Forelimb muscle (tissue), 1 donor: ENCODE data around the gene TSPAN16. TPM values are rescaled to one million over a fixed set of nuclear protein-coding genes. Genes with fewer than 3 reads are reported as not detected.
"Not testable (repeated sequence)": the region's sequence is repeated elsewhere in the genome, so short reads cannot be mapped to it uniquely, and the experiment has no call there.

Experiments
- DNase-seq: peaks from one replicate; pipeline ENCODE4 v3.0.0-alpha.2; 2013; ENCODE audit warnings: low read depth
- polyA plus RNA-seq: library from polyadenylated mRNA; unstranded; fragments of 120-200 nt; gene quantifications from one replicate; pipeline ENCODE4 v1.2.1, GENCODE V29; 2013; ENCODE audit not compliant: insufficient read length

Gene TSPAN16
- polyA plus RNA-seq, 1 donor = not detected

DNA sequence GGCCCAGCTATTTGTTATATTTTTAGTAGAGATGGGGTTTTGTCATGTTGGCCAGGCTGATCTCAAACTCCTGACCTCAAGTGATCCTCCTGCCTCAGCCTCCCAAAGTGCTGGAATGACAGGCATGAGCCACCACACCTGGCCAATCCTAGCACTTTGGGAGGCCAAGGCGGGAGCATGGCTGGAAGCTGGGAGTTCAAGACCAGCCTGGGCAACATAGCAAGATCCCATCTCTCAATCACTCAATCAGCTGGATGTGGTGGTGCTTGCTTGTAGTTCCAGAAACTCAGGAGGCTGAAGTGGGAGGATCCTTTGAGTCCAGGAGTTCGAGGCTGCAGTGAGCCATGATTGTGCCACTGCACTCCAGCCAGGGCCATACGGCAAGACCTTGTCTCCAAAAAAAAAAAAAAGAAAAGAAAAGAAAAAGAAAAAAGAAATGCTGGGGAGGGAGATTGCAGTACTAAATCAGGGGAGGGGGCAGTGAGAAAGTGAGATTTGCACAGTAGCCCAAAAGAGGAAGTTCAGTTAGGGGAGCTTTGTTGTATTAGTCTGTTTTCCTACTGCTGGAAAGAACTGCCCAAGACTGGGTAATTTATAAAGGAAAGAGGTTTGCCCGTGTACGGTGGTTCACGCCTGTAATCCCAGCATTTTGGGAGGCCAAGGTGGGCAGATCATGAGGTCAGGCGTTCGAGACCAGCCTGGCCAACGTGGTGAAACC lies 24.5 kb downstream of the TSPAN16 start:
- DNase-seq = not testable (repeated sequence)

DNA sequence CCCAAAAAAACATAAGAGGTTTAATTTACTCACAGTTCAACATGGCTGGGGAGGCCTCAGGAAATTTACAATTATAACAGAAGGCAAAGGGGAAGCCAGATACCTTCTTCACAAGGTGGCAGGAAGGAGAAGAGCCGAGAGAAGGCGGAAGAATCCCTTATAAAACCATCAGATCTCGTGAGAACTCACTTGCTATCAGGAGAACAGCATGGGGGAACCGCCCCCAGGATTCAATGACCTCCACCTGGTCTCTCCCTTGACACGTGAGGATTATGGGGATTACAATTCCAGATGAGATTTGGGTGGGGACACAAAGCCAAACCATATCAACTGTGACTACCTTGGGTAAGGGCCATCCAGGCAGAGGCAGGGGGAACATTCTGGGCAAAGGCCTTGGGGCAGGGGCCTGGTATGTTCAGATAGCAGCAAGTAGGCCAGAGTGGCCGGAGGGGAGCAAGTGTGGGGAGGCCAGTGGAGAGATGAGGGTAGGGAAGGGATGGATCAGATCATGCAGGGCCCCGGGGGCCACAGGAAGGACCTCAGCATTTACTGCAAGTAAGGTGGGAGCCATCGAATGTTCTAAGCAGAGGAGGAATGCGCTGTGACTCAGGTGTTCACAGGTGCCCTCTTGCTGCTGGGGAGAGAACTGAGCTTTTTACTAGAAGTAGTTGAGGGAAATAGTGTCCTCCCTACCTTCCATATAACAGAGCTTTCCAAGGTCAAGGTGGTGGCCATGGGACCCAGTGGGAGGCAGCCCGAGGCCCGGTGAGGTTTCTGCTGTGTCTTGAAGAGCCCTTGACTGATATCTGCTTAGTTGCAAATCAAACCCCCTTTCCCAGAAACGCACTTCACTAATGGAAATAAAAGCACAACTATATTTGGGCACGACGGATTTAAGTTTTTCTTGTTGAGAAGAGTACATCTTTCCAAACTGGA lies 25.5 kb downstream of the TSPAN16 start:
- no peak for DNase-seq

DNA sequence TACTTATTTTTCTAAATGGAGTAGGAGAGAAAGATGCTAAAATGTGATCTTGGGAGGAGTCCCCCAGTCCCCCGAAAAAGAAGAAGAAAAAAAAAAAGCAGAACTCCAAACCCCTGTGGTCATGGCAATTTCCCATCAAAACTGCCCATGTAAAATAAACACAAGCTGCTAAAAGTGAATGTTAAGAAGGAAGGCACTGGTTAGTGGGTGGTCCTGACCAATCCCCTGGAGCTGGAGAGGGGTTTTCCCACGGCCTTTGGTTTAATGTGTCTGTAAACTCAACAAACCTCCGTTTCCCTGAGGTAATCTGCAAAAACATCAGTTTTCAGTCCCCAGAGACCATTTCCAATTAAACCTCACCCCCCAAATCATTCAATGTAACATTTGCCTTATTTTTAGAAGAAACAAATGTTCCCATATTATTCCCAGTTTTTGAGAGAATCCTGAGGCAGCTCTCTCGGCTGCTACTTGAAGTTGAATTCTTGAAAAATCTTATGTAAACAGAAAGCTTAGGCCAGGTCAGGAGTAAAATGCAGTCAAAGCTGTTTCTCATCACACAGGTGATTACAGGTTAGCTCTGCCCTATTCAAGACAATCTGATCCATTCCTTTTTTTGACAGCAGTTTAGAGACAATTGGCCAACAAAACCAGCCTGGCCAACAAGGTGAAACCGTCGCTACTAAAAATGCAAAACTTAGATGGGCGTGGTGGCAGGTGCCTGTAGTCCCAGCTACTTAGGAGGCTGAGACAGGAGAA lies 26.5 kb downstream of the TSPAN16 start:
- DNase-seq = no peak

DNA sequence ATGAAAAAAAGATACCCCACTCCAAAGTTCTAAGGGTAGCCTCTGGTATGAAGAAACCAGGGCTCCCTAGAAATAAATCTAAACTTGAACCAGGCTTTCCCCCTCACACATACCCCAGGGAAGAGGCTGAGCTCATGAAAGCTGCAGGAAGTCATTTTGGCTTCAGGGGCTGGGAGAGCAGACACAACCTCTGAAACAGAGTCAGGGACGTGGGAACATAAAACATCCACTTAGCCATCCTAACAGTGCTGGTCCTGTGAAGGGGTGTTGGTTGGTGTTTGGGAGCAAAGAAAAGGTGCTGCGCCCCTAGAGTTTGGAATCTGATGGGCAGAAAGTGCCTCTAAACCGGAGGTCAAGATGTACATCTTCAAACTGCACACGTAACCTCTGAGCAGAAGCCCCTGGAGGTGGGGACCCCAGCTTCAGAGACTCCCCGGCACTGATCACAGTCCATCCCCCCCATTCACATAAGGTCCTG lies 27.7 kb downstream of the TSPAN16 start:
- no peak for DNase-seq

DNA sequence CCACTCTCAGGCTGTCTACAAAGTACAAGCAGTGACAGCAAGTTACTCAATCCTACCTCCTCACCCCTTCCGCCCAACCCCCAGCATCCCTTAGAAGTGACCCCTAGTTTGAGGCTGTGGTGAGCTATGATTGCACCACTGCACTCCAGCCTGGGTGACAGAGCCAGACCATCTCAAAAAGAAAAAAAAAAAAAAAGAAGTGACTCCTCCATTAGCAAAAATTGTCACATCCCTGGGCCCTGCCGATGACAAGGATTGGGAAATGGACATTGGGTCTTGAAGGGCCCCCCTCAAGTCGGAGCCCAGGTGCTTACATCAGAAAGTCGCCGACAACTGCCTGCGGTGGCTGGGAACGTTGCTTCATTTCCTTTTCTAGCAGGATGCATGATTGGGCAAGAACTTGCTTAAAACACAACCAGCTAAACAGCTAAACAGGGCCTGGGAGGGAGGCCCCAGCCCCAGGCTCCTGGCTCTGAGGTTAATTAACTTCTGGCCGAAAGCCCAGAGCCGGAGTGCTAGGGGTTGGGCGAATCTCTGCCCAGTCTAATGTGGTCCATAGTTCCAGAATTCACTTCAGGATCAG lies 28.2 kb downstream of the TSPAN16 start:
- peak; percentile 34 for DNase-seq

DNA sequence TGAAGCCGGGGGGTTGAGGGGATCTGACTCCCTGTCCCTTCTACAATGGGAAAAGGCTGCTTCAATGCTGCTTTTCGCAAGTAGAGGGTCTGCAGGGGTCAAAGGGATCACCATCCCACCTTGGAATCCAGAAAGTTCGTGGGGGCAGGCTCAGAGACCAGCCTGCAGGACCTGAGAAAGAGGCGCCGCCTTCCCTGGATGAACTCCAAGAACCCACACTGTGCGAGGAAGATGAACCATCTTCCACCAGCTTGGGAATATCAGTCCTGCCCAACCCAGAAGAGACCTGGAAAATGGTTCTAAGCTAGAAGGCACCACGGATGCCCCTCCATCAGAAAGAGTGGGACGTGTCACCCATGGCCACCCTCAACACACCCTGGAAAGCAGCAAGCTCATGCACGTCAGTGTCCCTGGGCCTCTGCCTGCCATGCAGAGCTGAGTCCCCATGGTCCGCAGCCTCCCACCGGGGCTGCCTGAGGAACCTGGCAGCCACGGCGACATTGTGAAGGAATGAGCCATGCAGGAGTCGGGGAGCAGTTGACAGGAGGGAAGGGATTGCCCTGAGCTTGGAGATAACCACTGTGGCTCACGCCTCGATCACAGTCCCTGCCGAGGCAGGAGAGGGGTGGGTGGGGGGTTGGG lies 28.9 kb downstream of the TSPAN16 start:
- no peak for DNase-seq

DNA sequence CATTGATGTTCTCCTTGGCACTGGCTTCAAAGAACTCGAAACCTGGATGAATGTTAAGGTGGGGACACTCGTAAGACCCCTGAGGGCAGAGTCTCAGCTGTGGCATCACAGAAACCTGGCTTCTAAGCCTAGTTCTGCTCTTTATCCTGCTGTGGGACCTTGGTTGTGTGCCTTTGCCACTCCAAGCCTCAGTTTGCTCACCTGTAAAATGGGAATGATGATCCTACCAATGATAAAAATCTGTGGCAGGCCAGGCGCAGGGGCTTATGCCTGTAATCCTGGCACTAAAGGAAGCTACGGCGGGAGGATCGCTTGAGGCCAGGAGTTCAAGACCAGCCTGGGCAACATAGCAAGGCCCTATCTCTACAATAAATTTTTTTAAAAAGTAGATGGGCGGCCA lies 29.6 kb downstream of the TSPAN16 start:
- no peak for DNase-seq

DNA sequence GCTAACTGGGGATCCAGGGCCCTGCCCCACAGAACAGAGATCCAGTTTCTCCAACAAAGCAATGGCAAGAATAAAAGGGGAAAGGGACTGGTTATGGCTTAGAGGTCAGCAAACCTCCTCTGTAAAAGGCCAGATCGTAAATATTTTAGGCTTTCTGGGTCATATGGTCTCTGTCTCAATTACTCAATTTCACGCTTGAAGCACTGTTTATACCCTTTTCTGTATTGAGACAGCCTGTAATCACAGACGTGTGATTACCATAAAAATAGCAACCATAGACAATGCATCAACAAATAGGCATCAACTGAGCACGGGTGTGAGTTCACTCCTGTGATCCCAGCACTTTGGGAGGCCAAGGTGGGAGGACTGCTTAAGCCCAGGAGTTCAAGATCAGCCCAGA lies 34.2 kb downstream of the TSPAN16 start:
- DNase-seq = no peak

DNA sequence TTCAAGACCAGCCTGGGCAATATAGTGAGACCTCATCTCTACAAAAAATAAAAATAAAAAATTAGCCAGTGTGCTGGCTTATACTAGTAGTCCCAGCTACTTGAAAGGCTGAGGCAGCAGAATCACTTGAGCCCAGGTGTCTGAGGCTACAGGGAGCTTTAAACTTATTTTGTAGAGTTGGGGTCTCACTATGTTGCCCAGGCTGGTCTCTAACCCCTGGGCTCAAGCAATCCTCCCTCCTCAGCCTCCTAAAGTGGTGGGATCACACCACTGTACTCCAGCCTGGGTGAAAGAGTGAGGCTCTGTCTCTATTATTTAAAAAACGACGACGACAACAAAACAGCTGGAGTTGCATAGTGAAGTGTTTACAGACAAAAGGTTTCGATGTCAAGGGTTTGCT lies 35.5 kb downstream of the TSPAN16 start:
- DNase-seq = no peak

DNA sequence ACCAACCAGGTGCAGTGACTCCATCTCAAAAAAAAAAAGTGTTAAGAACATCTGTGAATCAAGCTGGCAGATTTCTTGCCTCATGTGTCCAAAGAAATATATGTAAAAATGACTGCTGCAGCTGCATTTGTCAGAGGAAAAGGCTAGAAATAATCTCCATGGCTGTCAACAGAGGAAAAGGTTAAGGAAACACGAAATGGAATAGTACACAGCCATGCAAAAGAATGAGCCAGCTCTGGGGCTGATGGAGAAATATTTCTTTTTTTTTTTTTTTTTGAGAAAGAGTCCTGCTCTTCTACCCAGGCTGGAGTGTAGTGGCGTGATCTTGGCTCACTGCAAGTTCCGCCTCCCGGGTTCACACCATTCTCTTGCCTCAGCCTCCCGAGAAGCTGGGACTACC lies 36.9 kb downstream of the TSPAN16 start:
- DNase-seq = no peak

DNA sequence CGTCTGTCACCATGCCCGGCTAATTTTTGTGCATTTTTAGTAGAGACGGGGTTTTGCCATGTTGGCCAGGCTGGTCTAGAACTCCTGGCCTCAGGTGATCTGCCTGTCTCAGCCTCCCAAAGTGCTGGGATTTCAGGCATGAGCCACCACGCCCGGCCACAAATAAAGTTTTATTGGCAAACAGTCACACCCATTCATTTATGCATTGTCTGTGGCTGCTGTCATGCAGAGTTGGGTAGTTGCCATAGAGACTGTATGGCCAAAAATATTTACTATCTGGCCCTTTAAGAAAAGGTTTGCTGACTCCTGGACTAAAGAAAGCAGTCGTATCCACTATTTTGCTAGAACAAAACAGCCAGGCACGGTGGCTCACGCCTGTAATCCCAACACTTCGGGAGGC lies 37.9 kb downstream of the TSPAN16 start:
- DNase-seq = not testable (repeated sequence)

DNA sequence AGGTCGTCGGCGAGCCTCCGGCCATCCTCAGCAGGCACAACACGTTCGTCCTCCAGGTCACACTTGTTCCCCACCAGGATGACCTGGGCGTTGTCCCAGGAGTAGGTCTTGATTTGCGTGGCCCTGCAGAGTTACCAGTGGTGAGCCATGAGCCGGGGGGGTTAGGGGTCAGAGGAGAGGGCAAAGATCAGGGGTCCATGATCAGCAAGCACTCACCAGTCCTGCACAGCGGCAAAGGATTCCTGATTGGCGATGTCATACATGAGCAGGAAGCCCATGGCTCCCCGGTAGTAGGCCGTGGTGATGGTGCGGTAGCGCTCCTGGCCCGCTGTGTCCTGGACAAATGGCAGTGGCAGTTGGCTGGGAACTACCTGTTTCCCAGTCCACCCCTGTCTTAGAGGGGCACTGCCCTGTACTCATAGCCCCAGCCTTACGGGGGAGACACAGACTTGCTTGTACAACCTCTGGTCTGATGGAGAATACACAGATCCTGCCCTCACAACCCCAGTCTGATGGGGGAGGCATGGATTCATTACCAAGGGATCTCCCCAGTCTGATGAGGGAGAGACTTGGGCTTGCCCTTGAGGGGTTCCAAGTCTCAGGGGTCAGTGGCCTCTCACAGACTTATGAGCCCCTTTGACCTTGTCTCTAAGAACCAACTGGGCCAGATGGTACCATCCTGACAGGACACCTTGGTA lies 39.6 kb downstream of the TSPAN16 start:
- DNase-seq = no peak

DNA sequence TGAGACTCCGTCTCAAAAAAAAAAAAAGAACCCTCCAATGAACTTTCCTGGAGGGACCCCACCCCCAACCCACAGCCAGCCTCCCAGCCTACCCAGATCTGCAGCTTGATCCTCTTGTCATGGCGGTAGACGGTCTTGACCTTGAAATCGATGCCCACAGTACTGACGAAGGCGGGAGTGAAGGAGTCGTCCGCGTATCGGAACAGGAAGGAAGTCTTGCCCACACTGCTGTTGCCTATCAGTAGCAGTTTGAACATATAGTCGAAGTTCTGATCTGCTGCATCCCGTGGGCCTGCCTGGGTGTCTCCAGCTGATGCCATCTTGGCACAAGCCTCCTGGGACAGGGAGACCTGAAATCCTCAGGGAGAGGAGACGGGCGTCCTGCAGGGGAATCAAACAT lies 41.1 kb downstream of the TSPAN16 start:
- DNase-seq = no peak

DNA sequence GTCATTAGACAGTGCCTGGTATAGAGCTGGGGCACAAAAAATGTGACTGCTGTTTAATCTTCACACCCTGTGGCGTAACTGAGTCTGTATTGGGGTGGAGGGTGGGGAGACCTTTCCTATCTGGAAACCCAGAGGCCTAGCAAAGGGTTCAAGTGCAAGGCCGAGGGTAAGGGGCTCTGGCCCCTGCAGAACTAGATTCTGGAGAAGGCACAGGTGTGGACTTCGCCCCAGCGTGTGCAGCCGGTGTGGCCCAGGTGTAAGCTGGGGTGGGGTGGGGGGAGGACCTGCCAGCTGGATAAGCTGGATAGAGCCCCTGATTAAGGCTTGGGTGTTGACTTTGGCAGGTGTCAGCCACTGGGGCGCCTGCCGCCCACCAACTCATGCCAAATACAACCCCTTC lies 42.2 kb downstream of the TSPAN16 start:
- DNase-seq = no peak

DNA sequence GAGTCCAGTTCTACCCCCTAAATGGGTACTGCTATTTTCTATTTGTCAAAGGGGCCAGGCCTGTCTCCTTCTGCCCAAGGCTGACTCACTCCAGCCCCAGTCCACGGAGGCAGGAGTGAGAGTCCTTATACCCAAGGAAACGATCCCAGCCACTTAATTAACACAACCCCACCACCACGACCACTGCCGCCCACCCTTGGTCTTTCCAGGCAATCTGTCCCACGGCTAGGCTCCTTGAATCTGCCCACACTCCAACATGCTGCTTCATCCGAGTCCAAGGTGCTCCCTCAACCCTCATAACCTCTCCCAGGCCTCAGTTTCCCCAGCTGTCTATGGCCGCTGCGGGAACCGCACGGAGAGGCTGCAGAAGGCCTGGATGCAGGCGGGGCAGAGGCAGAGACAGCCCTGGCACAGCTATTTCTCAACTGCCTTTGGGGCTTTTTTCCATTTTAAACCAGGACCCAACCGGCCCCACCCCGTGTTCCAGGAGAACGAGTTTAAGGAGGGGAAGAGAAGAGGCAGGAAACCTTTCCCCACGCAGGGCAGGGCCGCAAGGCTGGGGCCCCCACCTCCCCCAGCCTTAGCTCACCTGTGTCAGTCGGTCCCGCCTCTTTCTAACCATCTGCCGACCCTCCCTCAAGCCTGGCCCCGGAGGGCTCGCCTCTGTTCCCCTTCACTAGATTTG lies 42.8 kb downstream of the TSPAN16 start:
- DNase-seq = no peak

DNA sequence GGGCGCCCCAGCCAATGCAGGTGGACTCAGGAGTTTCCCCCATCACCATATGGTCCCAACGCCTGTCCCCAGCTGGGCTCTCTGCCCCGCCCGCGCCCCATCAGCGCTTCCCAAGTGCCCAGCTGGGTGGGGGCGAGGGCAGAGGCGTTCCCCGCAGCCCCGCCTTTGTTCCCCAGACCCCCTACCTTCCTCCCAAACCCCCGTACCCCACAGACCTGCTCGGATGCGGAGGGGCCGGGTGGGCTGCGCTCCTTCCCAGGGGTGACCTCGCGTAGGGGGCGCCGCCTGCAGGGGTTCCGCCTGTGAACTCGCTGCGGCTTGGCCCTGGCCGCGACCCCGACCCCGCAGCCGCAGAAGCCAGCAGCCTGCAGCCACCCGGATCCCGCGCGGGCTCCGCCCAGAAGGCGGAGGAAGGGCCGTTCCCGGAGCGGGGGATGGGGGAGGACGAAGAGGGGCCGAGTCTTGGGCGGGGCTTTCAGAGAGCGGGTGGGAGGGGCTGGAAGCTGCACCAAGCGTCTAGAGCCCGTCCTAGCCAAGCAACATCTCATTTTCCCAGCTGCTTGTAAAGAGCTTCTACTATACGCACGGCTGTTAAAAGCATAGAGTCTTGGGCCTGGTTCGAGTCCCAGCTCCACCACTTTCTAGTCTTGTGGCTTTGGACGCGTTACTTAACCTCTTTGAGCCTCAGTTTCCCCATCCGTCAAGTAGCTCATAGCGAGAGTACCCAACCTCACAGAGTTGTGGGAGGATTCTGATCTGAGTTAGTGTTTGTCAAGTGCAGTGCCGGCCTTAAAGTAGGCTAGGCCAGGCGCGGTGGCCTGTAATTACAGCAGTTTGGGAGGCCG lies 43.5 kb downstream of the TSPAN16 start, which contains the start of gene RAB3D:
RAB3D (minus strand) TSS at position 404 of the 845 bp plus-strand sequence. CDS start 2,258 bp downstream, outside the sequence.
- DNase-seq = peak; percentile 82

DNA sequence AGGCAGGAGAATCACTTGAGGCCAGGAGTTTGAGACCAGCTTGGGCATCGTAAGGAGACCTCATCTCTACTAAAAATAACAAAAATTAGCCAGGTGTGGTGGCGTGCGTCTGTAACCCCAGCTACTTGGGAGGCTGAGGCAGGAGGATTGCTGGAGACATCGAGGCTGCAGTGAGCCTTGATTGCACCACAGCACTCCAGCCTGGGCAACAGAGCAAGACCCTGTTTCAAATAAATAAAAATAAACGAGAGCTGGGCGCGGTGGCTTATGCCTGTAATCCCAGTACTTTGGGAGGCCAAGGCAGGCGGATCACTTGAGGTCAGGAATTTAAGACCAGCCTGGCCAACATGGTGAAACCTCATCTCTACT lies 44.1 kb downstream of the TSPAN16 start:
- DNase-seq = not testable (repeated sequence)

DNA sequence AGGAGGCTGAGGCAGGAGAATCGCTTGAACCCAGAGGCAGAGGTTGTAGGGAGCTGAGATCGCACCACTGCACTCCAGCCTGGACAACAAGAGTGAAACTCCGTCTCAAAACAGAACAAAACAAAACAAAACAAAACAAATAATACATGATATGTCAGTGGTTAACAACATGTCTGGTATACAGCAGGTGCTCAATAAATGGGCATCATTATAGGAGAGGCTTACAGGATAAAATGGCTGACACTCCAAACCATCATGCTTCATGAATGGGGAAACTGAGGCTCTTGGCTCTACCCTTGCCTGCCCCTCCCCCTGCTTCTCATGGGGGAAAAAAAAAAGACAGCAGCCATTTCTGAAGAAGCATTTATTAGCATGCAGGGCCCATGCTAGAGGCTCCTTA lies 46.5 kb downstream of the TSPAN16 start:
- no peak for DNase-seq
